C4-2B (cell line): ENCODE results near the gene RBX1.
"Not testable (repeated sequence)": the region's sequence is repeated elsewhere in the genome, so short reads cannot be mapped to it uniquely, and the experiment has no call there.

Experiments
- H3K27ac ChIP-seq: fragments of 450-650 bp; 2 replicates; pipeline ENCODE4 v1.5.1; 2017
- ZFX ChIP-seq: fragments of 450-650 bp; IDR thresholded peaks from 2 replicates; pipeline ENCODE4 v1.6.1; 2017
- TF ChIP-seq, protein P1 (sequence below): fragments of 450-650 bp; conservative IDR thresholded peaks from 2 replicates; pipeline ENCODE4 v1.5.1; 2017; ENCODE audit warnings: mild to moderate bottlenecking

Gene RBX1

DNA sequence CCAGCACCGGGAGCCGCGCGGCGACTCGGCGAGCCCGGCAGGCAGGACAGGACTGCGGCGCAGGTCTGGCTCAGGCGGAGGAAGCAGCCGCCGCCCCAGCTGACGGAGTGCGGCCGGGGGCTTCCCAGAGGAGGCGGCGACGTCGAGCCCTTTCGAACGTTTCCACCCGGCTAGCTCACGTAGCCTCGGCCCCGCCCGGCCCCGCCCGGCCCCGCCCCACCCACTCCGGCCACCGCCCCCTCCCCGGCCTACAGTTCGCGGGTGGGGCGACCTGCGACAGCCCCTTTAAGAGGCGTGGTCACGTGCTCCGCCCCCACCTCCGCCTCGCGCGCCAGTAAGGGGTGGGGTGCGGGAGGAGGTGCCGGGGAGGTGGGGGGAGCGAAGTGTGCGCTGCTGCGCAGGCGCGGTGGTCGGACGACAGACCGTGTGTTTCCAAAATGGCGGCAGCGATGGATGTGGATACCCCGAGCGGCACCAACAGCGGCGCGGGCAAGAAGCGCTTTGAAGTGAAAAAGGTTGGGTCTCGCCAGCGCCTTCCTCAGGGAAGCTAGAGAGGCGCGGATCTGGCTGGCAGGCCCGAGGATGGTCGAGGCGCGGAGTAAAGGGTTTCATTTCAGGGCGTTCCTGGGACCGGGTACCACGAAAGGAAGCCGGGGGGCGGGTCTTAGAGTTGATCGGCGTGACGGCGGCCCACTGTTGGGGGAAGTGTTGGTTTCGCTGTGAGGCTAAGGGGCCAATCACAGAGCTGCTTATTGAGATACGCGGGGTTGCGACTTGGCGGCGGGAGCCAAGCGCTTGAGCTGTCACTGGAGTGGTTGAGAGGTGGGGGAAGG is at the start of gene RBX1:
TSS of gene RBX1 (plus strand) at position 417 of the 833 bp plus-strand sequence. CDS start at position 438, 21 bp downstream.
- H3K27ac ChIP-seq, result peak within 1 kb of the TSS; percentile 81
- no peak for TF ChIP-seq ZFX
- TF ChIP-seq, protein P1, sequence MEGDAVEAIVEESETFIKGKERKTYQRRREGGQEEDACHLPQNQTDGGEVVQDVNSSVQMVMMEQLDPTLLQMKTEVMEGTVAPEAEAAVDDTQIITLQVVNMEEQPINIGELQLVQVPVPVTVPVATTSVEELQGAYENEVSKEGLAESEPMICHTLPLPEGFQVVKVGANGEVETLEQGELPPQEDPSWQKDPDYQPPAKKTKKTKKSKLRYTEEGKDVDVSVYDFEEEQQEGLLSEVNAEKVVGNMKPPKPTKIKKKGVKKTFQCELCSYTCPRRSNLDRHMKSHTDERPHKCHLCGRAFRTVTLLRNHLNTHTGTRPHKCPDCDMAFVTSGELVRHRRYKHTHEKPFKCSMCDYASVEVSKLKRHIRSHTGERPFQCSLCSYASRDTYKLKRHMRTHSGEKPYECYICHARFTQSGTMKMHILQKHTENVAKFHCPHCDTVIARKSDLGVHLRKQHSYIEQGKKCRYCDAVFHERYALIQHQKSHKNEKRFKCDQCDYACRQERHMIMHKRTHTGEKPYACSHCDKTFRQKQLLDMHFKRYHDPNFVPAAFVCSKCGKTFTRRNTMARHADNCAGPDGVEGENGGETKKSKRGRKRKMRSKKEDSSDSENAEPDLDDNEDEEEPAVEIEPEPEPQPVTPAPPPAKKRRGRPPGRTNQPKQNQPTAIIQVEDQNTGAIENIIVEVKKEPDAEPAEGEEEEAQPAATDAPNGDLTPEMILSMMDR, result no peak

DNA sequence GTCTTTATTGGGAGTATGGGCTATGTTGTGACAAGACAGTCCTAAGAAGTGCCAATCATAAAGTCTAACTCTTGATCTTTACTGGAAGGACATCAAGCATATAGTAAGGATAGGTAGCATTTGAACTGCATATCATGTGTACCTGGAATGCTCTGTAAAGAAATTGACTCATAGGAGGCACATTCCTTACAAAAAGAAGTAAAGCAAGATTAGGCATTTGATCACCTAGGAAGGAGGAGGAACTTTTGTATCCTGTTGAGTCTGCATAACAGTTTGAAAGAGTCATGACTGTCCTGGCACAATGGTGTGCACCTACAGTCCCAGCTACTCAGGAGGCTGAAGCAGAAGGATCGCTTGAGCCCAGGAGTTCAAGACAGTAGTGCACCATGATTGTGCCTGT is 47.1 kb upstream of the RBX1 start:
- H3K27ac ChIP-seq, result no peak overlapping the region
- TF ChIP-seq ZFX, result no peak
- TF ChIP-seq, protein P1, result no peak

DNA sequence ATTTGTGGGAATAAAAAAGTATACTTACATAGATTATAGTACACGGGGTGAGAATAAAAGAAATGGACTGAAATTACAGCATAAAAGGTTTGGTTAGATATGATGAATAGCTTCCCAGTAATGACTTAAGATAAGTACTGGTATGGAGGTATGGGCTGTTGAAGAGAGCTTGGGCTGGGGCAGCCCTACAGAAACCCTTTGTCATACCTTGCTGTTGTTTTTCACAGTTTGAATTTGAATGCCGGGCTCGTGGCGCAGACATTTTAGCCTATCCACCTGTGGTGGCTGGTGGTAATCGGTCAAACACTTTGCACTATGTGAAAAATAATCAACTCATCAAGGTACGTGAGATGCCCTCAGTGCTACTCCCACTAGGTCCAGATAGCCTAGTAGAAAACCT is 42.3 kb upstream of the RBX1 start:
- no peak overlapping the region for H3K27ac ChIP-seq
- no peak for TF ChIP-seq ZFX

DNA sequence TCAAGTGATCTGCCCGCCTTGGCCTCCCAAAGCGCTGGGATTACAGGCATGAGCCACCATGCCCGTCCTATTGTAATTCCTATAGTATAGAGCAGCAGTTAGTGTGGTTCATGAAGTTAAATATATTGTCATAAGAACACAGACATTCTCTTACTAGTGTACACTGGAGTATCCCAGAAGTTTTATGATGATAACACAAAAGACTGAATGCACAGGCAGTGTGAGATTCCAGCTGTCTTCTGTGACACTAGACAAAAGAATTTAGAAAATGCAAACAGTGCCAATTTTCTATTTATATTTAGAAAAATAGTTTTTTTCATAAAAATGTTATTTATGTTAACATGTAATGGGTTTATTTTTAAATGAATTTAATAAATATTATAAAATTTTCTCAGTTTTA is 39.4 kb upstream of the RBX1 start:
- TF ChIP-seq, protein P1, result no peak
- no peak for TF ChIP-seq ZFX
- no peak overlapping the region for H3K27ac ChIP-seq

DNA sequence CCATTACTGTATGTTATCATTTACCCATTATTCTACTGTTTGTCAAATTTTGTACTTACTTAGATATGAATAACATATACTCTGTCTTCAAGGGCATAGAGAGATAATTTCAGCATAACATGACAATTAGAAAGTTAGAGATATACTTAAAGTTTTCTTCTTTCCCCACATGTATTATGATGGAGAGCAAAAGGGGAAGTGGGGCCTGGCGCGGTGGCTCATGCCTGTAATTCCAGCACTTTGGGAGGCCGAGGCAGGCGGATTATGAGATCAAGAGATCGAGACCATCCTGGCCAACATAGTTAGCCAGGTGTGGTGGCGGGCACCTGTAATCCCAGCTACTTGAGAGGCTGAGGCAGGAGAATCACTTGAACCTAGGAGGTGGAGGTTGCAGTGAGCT is 38.2 kb upstream of the RBX1 start:
- not testable (repeated sequence) for H3K27ac ChIP-seq

DNA sequence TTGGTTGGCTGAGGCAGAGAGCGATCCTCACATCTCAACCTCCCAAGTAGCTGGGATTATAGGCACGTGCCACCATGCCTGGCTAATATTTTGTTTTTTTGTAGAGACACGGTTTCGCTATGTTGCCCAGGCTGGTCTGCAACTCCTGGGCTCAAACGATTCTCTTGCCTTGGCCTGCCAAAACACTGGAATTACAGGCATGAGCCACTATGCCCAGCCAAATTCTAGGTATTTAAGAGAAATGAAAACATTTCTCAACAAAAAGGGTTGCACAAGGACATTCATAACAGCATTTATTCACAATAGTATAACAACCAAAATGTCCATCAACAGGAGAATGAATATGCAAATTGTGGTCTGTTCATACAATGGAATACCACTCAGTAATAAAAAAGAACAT is 31.7 kb upstream of the RBX1 start:
- H3K27ac ChIP-seq, result no peak overlapping the region
- TF ChIP-seq, protein P1, result no peak
- TF ChIP-seq ZFX, result no peak

DNA sequence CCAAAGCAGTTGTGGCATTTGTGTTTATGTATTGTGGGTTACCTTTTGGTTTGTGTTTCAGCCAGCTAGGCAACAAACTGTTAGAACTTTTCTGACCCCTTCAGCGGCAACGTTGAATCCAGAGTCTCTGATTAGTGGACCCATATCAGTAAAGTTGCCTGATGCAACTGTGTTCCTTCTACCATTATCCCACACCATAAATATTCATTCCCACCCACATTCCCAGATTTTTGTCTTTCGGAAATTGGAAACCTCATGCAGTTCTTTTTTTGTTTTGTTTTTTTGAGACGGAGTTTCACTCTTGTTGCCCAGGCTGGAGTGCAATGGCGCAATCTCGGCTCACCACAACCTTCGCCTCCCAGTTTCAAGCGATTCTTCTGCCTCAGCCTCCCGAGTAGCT is 30.7 kb upstream of the RBX1 start:
- TF ChIP-seq, protein P1, result no peak
- no peak for TF ChIP-seq ZFX
- no peak overlapping the region for H3K27ac ChIP-seq

DNA sequence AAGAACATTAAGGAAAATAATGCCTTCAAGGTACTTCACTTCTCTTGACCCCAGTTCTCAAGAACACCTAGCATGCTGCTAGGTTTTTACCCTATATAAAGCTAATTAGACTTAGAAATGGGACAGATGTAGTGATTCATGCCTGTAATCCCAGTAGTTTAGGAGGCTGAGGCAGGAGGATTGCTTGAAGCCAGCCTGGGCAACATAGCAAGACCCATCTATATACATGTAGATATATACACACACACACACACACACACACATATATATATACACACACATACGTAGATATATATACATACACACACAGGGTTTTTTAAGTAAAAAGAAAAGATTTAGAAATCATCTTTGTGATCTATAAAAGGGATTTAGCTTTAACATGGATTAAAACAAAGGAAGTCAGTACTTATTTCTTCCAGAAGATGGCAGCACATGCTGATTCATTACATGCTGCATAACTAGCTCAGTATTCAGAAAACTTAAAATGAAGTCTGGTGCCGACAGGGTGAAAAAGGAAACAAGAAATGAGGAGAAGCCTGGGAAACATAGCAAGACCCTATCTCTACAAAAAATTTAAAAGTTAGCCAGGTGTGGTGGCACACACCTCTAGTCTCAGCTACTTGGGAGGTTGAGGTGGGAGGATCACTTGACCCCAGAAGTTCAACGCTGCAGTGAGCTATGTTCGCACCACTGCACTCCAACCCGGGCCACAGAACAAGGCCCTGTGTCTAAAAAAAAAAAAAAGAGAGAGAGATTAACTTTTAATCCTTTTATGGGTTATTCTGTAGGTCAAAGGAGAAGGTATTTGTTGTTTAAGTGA is 28.5 kb upstream of the RBX1 start:
- no peak for TF ChIP-seq ZFX
- TF ChIP-seq, protein P1, result peak; percentile 85
- H3K27ac ChIP-seq, result no peak overlapping the region
